Tibial nerve (tissue), 3 donors: ENCODE results near the gene CTNNBIP1.

Experiments used
- POLR2A ChIP-seq, 2 donors: fragments of 450-650 bp; IDR thresholded peaks; one replicate each; pipeline ENCODE4 v1.6.1; 2017; ENCODE audit warnings: antibody characterized with exemption in 2 of 2, mild to moderate bottlenecking in 2 of 2, moderate library complexity in 2 of 2
- TF ChIP-seq, protein P1 (sequence below), 5 experiments: fragments of 200-600 bp in 3 of 5; fragments of 450-650 bp in 2 of 5; sonication (generic) in 3 of 5; IDR thresholded peaks; one replicate each; pipeline ENCODE4 v1.5.1; 2016 to 2019; ENCODE audit warnings: antibody characterized with exemption in 5 of 5, mild to moderate bottlenecking in 3 of 5, moderate library complexity in 2 of 5

DNA sequence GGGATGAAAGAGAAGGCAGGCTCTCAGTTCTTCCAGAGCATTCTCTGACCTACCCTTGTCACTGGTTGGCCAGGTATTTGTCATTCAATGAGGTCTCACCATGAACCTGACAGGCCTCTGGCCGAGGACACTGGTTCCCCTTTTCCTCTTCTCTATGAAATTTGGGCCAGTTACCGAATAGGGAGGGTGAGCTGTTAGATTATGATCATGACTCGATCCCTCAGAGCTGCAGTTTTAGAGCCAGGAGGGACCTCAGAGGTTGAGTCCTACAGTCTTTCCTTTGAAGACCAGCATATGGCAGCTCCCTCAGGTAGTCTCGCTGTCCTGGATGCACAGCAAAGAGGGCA, 56.8 kb downstream of the CTNNBIP1 start:
- TF ChIP-seq POLR2A (IDR thresholded peaks at IDR 0.05), result no peak
- TF ChIP-seq, protein P1, sequence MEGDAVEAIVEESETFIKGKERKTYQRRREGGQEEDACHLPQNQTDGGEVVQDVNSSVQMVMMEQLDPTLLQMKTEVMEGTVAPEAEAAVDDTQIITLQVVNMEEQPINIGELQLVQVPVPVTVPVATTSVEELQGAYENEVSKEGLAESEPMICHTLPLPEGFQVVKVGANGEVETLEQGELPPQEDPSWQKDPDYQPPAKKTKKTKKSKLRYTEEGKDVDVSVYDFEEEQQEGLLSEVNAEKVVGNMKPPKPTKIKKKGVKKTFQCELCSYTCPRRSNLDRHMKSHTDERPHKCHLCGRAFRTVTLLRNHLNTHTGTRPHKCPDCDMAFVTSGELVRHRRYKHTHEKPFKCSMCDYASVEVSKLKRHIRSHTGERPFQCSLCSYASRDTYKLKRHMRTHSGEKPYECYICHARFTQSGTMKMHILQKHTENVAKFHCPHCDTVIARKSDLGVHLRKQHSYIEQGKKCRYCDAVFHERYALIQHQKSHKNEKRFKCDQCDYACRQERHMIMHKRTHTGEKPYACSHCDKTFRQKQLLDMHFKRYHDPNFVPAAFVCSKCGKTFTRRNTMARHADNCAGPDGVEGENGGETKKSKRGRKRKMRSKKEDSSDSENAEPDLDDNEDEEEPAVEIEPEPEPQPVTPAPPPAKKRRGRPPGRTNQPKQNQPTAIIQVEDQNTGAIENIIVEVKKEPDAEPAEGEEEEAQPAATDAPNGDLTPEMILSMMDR (IDR thresholded peaks at IDR 0.05), result no peak
